GM23338 (cell line): ENCODE data around the gene RNF223. TPM values are rescaled to one million over a fixed set of nuclear protein-coding genes. Genes with fewer than 3 reads are reported as not detected.

Experiments used
- ATAC-seq: fragments of 200-7000 bp; cut with Tn5 transposase; 3 replicates; pipeline ENCODE4 v1.9.1; 2020
- DNase-seq: peaks from one replicate; pipeline ENCODE4 v3.0.0-alpha.2; 2015; ENCODE audit warnings: low spot score
- H2AFZ ChIP-seq: fragments of 200-600 bp; sonication (generic); 2 replicates; pipeline ENCODE4 v1.8.0; 2016; ENCODE audit warnings: antibody characterized with exemption, mild to moderate bottlenecking, moderate library complexity
- H3F3A ChIP-seq: fragments of 200-600 bp; sonication (generic); replicated peaks from 2 replicates; pipeline ENCODE4 v1.8.0; 2017; ENCODE audit warnings: antibody characterized with exemption, mixed run types, low read depth
- H3K27ac ChIP-seq: fragments of 200-600 bp; sonication (generic); 2 replicates; pipeline ENCODE4 v1.6.1; 2016; ENCODE audit warnings: low read depth
- H3K27me3 ChIP-seq: fragments of 200-600 bp; sonication (generic); 2 replicates; pipeline ENCODE4 v1.8.0; 2016; ENCODE audit warnings: mild to moderate bottlenecking, mixed run types, moderate library complexity; ENCODE audit not compliant: insufficient read depth
- H3K36me3 ChIP-seq: fragments of 200-600 bp; sonication (generic); 2 replicates; pipeline ENCODE4 v1.8.0; 2016; ENCODE audit warnings: mild to moderate bottlenecking; ENCODE audit not compliant: insufficient read depth
- H3K4me1 ChIP-seq: fragments of 200-600 bp; sonication (generic); 2 replicates; pipeline ENCODE4 v1.8.0; 2016; ENCODE audit warnings: mild to moderate bottlenecking, moderate library complexity; ENCODE audit not compliant: insufficient read depth
- H3K4me2 ChIP-seq: fragments of 200-600 bp; sonication (generic); 2 replicates; pipeline ENCODE4 v1.7.1; 2017; ENCODE audit warnings: mixed run types
- H3K4me3 ChIP-seq: fragments of 200-600 bp; sonication (generic); 2 replicates; pipeline ENCODE4 v1.6.1; 2016; ENCODE audit warnings: mixed run types
- H3K79me2 ChIP-seq: fragments of 200-600 bp; sonication (generic); replicated peaks from 2 replicates; pipeline ENCODE4 v1.8.0; 2017; ENCODE audit warnings: mild to moderate bottlenecking; ENCODE audit not compliant: insufficient read depth
- H3K9me2 ChIP-seq: fragments of 200-600 bp; sonication (generic); 2 replicates; pipeline ENCODE4 v1.8.0; 2017; ENCODE audit not compliant: insufficient read depth
- H4K20me1 ChIP-seq: fragments of 200-600 bp; sonication (generic); replicated peaks from 2 replicates; pipeline ENCODE4 v1.8.0; 2017; ENCODE audit warnings: mild to moderate bottlenecking; ENCODE audit not compliant: insufficient read depth
- H3K27ac Mint-ChIP-seq: 2 replicates; pipeline ENCODE4 v1.8.0; 2020; ENCODE audit warnings: inconsistent platforms, mild to moderate bottlenecking, moderate library complexity, mixed read lengths
- H3K27me3 Mint-ChIP-seq: 3 replicates; pipeline ENCODE4 v1.8.0; 2022; ENCODE audit warnings: low read depth, mild to moderate bottlenecking, moderate library complexity, mixed read lengths, inconsistent platforms; ENCODE audit not compliant: insufficient read depth, poor library complexity
- H3K36me3 Mint-ChIP-seq: 3 replicates; pipeline ENCODE4 v1.8.0; 2021; ENCODE audit warnings: low read depth, mild to moderate bottlenecking, inconsistent platforms, moderate library complexity, mixed read lengths
- H3K4me1 Mint-ChIP-seq: 3 replicates; pipeline ENCODE4 v1.8.0; 2020; ENCODE audit warnings: mild to moderate bottlenecking, inconsistent platforms, mixed read lengths
- H3K4me3 Mint-ChIP-seq: 3 replicates; pipeline ENCODE4 v1.8.0; 2021; ENCODE audit warnings: moderate library complexity, mild to moderate bottlenecking, inconsistent platforms, mixed read lengths
- H3K9me3 Mint-ChIP-seq: 3 replicates; pipeline ENCODE4 v1.8.0; 2020; ENCODE audit warnings: moderate library complexity, mild to moderate bottlenecking, inconsistent platforms, mixed read lengths
- CREB1 ChIP-seq: fragments of 250-450 bp; sonication (Bioruptor Pico); IDR thresholded peaks from 2 replicates; pipeline ENCODE4 v1.5.0; 2020; ENCODE audit warnings: low read depth, mild to moderate bottlenecking, moderate library complexity
- EZH2 ChIP-seq: fragments of 200-600 bp; sonication (generic); IDR thresholded peaks from one replicate; pipeline ENCODE4 v1.8.0; 2017; ENCODE audit warnings: antibody characterized with exemption, mild to moderate bottlenecking, low read depth; ENCODE audit not compliant: unreplicated experiment
- EZH2phosphoT487 ChIP-seq: fragments of 200-600 bp; sonication (generic); IDR thresholded peaks from one replicate; pipeline ENCODE4 v1.8.1; 2018; ENCODE audit warnings: antibody characterized with exemption; ENCODE audit not compliant: unreplicated experiment
- JUNB ChIP-seq: IDR thresholded peaks from one replicate; pipeline ENCODE4 v1.6.1; 2016; ENCODE audit warnings: antibody characterized with exemption; ENCODE audit not compliant: unreplicated experiment
- NANOG ChIP-seq: IDR thresholded peaks from 2 replicates; pipeline ENCODE4 v1.6.1; 2016; ENCODE audit warnings: antibody characterized with exemption, borderline replicate concordance
- POLR2AphosphoS5 ChIP-seq: IDR thresholded peaks from 2 replicates; pipeline ENCODE4 v1.6.1; 2016; ENCODE audit warnings: antibody characterized with exemption, low read depth
- STAT1 ChIP-seq: IDR thresholded peaks from one replicate; pipeline ENCODE4 v1.6.1; 2016; ENCODE audit warnings: antibody characterized with exemption; ENCODE audit not compliant: unreplicated experiment
- ZNF114 ChIP-seq: fragments of 250-450 bp; sonication (Bioruptor Pico); IDR thresholded peaks from 2 replicates; pipeline ENCODE4 v1.5.0; 2020; ENCODE audit warnings: mild to moderate bottlenecking, moderate library complexity
- ZNF331 ChIP-seq: fragments of 250-450 bp; sonication (Bioruptor Pico); IDR thresholded peaks from 2 replicates; pipeline ENCODE4 v1.5.0; 2020; ENCODE audit warnings: low read depth, mild to moderate bottlenecking, moderate library complexity
- polyA plus RNA-seq: library from polyadenylated mRNA; unstranded; fragments of >200 nt; fragmentation: Nextera tagmentation; extraction: Ambion mirVana; gene quantifications from 2 replicates; pipeline ENCODE4 v1.2.1, GENCODE V29; 2016
- total RNA-seq: library from RNA; depleted of rRNA; stranded (reverse); fragments of >200 nt; shearing (Covaris generic); gene quantifications from 2 replicates; pipeline ENCODE4 v1.2.3, GENCODE V29; 2014
- TF ChIP-seq, protein P1 (sequence below): fragments of 250-450 bp; sonication (Bioruptor Pico); IDR thresholded peaks from 2 replicates; pipeline ENCODE4 v1.5.0; 2020; ENCODE audit warnings: mild to moderate bottlenecking, moderate library complexity
- TF ChIP-seq, protein P2 (sequence below): IDR thresholded peaks from 2 replicates; pipeline ENCODE4 v1.6.1; 2016; ENCODE audit warnings: antibody characterized with exemption
- TF ChIP-seq, protein P3 (sequence below), 2 experiments: fragments of 200-600 bp in 1 of 2; sonication (generic) in 1 of 2; conservative IDR thresholded peaks; 2 replicates each; pipeline versions ENCODE4 v1.5.1 to v1.6.1; 2016 to 2017; ENCODE audit warnings: antibody characterized with exemption in 2 of 2, low read depth in 2 of 2, mild to moderate bottlenecking in 2 of 2, moderate library complexity in 1 of 2
- TF ChIP-seq, protein P4 (sequence below): IDR thresholded peaks from one replicate; pipeline ENCODE4 v1.6.1; 2018; ENCODE audit warnings: antibody characterized with exemption; ENCODE audit not compliant: unreplicated experiment

Gene RNF223
- total and polyA plus RNA-seq, 2 experiments from 2014 or later, result not detected

DNA sequence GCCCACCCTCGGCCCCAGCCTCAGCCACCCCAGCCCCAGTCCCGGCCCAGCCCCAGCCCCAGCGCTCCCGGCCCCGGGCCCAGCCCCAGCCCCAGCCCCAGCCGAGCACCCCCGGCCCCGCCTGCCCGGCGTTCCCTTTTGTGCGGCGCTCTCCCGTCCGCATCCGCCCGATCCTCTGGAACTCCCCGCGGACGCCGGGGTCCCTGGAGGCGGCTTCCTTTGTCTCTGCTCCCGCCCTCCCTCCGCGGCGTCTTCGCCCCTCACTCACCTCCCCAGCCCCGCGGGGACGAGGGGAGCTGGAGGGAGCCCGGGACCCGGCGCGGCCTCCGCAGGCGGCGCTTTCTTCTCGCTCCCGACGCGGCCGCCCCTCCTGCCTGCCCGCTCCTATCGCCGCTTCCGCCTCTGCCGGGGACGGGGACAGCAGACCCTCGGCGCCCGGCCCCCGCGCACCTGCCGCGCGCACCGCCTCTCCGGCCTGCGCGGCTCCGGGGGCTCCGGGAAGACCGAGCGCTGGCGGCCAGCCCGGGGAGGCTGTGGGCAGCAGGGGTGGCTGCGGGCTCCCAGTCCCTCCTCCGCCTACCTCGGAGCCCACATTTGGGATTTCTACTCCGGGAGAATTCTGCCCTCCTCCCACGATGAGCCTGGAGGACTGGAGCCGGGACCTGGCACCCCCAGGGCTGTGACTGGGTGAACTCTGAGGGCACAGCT lies 40.2 kb downstream of the RNF223 start:
- Histone ChIP-seq H3K79me2 (no peaks in the 10 kb centered on the region), H3K9me2 (no peaks in the 10 kb centered on the region), H3K4me1 (peaks cover 5% of the 10 kb centered on the region; the same call in 1 of the 2 replicates), H3K4me2 (peak overlapping the region; percentile 91), H3F3A (no peaks in the 10 kb centered on the region), H3K36me3 (no peaks in the 10 kb centered on the region; the same call in 1 of the 2 replicates), H4K20me1 (peaks cover 31% of the 10 kb centered on the region), H3K27me3 (peaks cover 42% of the 10 kb centered on the region), H3K27ac (no peak overlapping the region), H3K4me3 (peak overlapping the region; percentile 66), H2AFZ (no peak overlapping the region)
- TF ChIP-seq JUNB (no peak), STAT1 (no peak), POLR2AphosphoS5 (no peak), ZNF331 (CRISPR knock-in tag) (no peak), EZH2 (no peak), EZH2phosphoT487 (no peak), ZNF114 (CRISPR knock-in tag) (no peak), CREB1 (no peak), NANOG (no peak)
- TF ChIP-seq, protein P1, sequence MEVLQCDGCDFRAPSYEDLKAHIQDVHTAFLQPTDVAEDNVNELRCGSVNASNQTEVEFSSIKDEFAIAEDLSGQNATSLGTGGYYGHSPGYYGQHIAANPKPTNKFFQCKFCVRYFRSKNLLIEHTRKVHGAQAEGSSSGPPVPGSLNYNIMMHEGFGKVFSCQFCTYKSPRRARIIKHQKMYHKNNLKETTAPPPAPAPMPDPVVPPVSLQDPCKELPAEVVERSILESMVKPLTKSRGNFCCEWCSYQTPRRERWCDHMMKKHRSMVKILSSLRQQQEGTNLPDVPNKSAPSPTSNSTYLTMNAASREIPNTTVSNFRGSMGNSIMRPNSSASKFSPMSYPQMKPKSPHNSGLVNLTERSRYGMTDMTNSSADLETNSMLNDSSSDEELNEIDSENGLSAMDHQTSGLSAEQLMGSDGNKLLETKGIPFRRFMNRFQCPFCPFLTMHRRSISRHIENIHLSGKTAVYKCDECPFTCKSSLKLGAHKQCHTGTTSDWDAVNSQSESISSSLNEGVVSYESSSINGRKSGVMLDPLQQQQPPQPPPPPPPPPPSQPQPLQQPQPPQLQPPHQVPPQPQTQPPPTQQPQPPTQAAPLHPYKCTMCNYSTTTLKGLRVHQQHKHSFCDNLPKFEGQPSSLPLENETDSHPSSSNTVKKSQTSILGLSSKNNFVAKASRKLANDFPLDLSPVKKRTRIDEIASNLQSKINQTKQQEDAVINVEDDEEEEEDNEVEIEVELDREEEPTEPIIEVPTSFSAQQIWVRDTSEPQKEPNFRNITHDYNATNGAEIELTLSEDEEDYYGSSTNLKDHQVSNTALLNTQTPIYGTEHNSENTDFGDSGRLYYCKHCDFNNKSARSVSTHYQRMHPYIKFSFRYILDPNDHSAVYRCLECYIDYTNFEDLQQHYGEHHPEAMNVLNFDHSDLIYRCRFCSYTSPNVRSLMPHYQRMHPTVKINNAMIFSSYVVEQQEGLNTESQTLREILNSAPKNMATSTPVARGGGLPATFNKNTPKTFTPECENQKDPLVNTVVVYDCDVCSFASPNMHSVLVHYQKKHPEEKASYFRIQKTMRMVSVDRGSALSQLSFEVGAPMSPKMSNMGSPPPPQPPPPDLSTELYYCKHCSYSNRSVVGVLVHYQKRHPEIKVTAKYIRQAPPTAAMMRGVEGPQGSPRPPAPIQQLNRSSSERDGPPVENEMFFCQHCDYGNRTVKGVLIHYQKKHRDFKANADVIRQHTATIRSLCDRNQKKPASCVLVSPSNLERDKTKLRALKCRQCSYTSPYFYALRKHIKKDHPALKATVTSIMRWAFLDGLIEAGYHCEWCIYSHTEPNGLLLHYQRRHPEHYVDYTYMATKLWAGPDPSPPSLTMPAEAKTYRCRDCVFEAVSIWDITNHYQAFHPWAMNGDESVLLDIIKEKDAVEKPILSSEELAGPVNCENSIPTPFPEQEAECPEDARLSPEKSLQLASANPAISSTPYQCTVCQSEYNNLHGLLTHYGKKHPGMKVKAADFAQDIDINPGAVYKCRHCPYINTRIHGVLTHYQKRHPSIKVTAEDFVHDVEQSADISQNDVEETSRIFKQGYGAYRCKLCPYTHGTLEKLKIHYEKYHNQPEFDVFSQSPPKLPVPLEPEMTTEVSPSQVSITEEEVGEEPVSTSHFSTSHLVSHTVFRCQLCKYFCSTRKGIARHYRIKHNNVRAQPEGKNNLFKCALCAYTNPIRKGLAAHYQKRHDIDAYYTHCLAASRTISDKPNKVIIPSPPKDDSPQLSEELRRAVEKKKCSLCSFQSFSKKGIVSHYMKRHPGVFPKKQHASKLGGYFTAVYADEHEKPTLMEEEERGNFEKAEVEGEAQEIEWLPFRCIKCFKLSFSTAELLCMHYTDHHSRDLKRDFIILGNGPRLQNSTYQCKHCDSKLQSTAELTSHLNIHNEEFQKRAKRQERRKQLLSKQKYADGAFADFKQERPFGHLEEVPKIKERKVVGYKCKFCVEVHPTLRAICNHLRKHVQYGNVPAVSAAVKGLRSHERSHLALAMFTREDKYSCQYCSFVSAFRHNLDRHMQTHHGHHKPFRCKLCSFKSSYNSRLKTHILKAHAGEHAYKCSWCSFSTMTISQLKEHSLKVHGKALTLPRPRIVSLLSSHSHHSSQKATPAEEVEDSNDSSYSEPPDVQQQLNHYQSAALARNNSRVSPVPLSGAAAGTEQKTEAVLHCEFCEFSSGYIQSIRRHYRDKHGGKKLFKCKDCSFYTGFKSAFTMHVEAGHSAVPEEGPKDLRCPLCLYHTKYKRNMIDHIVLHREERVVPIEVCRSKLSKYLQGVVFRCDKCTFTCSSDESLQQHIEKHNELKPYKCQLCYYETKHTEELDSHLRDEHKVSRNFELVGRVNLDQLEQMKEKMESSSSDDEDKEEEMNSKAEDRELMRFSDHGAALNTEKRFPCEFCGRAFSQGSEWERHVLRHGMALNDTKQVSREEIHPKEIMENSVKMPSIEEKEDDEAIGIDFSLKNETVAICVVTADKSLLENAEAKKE (CRISPR knock-in tag), result no peak
- TF ChIP-seq, protein P2, sequence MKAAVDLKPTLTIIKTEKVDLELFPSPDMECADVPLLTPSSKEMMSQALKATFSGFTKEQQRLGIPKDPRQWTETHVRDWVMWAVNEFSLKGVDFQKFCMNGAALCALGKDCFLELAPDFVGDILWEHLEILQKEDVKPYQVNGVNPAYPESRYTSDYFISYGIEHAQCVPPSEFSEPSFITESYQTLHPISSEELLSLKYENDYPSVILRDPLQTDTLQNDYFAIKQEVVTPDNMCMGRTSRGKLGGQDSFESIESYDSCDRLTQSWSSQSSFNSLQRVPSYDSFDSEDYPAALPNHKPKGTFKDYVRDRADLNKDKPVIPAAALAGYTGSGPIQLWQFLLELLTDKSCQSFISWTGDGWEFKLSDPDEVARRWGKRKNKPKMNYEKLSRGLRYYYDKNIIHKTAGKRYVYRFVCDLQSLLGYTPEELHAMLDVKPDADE, result no peak
- TF ChIP-seq, protein P3, sequence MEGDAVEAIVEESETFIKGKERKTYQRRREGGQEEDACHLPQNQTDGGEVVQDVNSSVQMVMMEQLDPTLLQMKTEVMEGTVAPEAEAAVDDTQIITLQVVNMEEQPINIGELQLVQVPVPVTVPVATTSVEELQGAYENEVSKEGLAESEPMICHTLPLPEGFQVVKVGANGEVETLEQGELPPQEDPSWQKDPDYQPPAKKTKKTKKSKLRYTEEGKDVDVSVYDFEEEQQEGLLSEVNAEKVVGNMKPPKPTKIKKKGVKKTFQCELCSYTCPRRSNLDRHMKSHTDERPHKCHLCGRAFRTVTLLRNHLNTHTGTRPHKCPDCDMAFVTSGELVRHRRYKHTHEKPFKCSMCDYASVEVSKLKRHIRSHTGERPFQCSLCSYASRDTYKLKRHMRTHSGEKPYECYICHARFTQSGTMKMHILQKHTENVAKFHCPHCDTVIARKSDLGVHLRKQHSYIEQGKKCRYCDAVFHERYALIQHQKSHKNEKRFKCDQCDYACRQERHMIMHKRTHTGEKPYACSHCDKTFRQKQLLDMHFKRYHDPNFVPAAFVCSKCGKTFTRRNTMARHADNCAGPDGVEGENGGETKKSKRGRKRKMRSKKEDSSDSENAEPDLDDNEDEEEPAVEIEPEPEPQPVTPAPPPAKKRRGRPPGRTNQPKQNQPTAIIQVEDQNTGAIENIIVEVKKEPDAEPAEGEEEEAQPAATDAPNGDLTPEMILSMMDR (conservative IDR thresholded peaks at IDR 0.05; ENCODE audit: low read depth in 2 of 2), result no peak
- TF ChIP-seq, protein P4, sequence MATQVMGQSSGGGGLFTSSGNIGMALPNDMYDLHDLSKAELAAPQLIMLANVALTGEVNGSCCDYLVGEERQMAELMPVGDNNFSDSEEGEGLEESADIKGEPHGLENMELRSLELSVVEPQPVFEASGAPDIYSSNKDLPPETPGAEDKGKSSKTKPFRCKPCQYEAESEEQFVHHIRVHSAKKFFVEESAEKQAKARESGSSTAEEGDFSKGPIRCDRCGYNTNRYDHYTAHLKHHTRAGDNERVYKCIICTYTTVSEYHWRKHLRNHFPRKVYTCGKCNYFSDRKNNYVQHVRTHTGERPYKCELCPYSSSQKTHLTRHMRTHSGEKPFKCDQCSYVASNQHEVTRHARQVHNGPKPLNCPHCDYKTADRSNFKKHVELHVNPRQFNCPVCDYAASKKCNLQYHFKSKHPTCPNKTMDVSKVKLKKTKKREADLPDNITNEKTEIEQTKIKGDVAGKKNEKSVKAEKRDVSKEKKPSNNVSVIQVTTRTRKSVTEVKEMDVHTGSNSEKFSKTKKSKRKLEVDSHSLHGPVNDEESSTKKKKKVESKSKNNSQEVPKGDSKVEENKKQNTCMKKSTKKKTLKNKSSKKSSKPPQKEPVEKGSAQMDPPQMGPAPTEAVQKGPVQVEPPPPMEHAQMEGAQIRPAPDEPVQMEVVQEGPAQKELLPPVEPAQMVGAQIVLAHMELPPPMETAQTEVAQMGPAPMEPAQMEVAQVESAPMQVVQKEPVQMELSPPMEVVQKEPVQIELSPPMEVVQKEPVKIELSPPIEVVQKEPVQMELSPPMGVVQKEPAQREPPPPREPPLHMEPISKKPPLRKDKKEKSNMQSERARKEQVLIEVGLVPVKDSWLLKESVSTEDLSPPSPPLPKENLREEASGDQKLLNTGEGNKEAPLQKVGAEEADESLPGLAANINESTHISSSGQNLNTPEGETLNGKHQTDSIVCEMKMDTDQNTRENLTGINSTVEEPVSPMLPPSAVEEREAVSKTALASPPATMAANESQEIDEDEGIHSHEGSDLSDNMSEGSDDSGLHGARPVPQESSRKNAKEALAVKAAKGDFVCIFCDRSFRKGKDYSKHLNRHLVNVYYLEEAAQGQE, result no peak
- DNase-seq (peak; percentile 66), ATAC-seq (peak; percentile 29)
- Mint-ChIP-seq H3K4me1 (peaks cover 7% of the 10 kb centered on the region; the same call in 2 of the 3 replicates), H3K36me3 (peaks cover 6% of the 10 kb centered on the region; the same call in 2 of the 3 replicates), H3K4me3 (peak overlapping the region; percentile 66; the same call in 2 of the 3 replicates), H3K27ac (no peak overlapping the region), H3K9me3 (no peaks in the 10 kb centered on the region; the same call in 2 of the 3 replicates), H3K27me3 (peaks cover 46% of the 10 kb centered on the region)
